CD8-positive, alpha-beta memory T cell (primary cell): ENCODE data around the gene F10. TPM values are rescaled to one million over a fixed set of nuclear protein-coding genes. Genes with fewer than 3 reads are reported as not detected.
"Not testable (repeated sequence)": the region's sequence is repeated elsewhere in the genome, so short reads cannot be mapped to it uniquely, and the experiment has no call there.

Source experiments
- CTCF ChIA-PET: fragments of 350-600 bp; sonication (Branson Sonifier 250); formaldehyde crosslinking; loops from one replicate; lab custom pipeline; 2021; ENCODE audit warnings: antibody characterized with exemption; lab: Charles Lee
- POLR2A ChIA-PET: fragments of 350-600 bp; sonication (Branson Sonifier 250); formaldehyde crosslinking; loops from one replicate; lab custom pipeline; 2021; ENCODE audit warnings: antibody characterized with exemption; lab: Charles Lee
- DNase-seq, 5 donors: peaks; one replicate each; pipeline versions ENCODE4 v3.0.0 to v3.0.0-alpha.2; 2020 to 2022; ENCODE audit warnings: mixed read lengths in 1 of 5
- H3K27ac ChIP-seq: one replicate; pipeline ENCODE4 v1.7.0; 2013; ENCODE audit warnings: low read depth, mild to moderate bottlenecking, low read length, moderate library complexity
- H3K27me3 ChIP-seq: 2 replicates; pipeline ENCODE4 v1.7.0; 2013; ENCODE audit warnings: low read length, mild to moderate bottlenecking; ENCODE audit not compliant: insufficient read depth, poor library complexity, severe bottlenecking
- H3K36me3 ChIP-seq: 2 replicates; pipeline ENCODE4 v1.7.0; 2013; ENCODE audit warnings: mild to moderate bottlenecking, low read length, moderate library complexity; ENCODE audit not compliant: insufficient read depth
- H3K4me1 ChIP-seq: 2 replicates; pipeline ENCODE4 v1.7.0; 2013; ENCODE audit warnings: mild to moderate bottlenecking, low read length, moderate library complexity; ENCODE audit not compliant: insufficient read depth
- H3K4me3 ChIP-seq: 2 replicates; pipeline ENCODE4 v1.7.0; 2013; ENCODE audit warnings: mild to moderate bottlenecking, low read length
- H3K9me3 ChIP-seq: 2 replicates; pipeline ENCODE4 v1.7.0; 2013; ENCODE audit warnings: mild to moderate bottlenecking, low read length
- H3K27ac Mint-ChIP-seq, 8 donors: one replicate each; pipeline ENCODE4 v1.8.0; 2020 to 2021; ENCODE audit warnings: mixed read lengths in 8 of 8, mild to moderate bottlenecking in 6 of 8, inconsistent platforms in 3 of 8, moderate library complexity in 3 of 8
- H3K27me3 Mint-ChIP-seq, 2 donors: one replicate each; pipeline ENCODE4 v1.8.0; 2020 to 2021; ENCODE audit warnings: mixed read lengths in 2 of 2, mild to moderate bottlenecking in 1 of 2, moderate library complexity in 1 of 2
- H3K36me3 Mint-ChIP-seq, 3 donors: one replicate each; pipeline ENCODE4 v1.8.0; 2020 to 2021; ENCODE audit warnings: mixed read lengths in 3 of 3, inconsistent platforms in 1 of 3, mild to moderate bottlenecking in 1 of 3
- H3K4me1 Mint-ChIP-seq, 3 donors: one replicate each; pipeline ENCODE4 v1.8.0; 2020 to 2021; ENCODE audit warnings: mixed read lengths in 3 of 3, inconsistent platforms in 1 of 3, mild to moderate bottlenecking in 1 of 3
- H3K4me3 Mint-ChIP-seq, 7 donors: one replicate each; pipeline ENCODE4 v1.8.0; 2020 to 2021; ENCODE audit warnings: mixed read lengths in 7 of 7, mild to moderate bottlenecking in 6 of 7, moderate library complexity in 4 of 7, inconsistent platforms in 2 of 7
- H3K9me3 Mint-ChIP-seq, 5 donors: one replicate each; pipeline ENCODE4 v1.8.0; 2020 to 2022; ENCODE audit warnings: mixed read lengths in 5 of 5, mild to moderate bottlenecking in 3 of 5, moderate library complexity in 2 of 5, inconsistent platforms in 1 of 5
- polyA plus RNA-seq: library from polyadenylated mRNA; unstranded; fragments of 300-500 nt; fragmentation: Illumina TruSeq; gene quantifications from one replicate; pipeline ENCODE4 v1.2.3, GENCODE V29; 2021
- total RNA-seq, 2 experiments: library from RNA; stranded (reverse); gene quantifications; one replicate each; pipeline ENCODE4 v1.2.3, GENCODE V29; 2021

F10 gene
- total and polyA plus RNA-seq, 3 experiments from 2014 or later = not detected

- CTCF ChIA-PET = no interaction called here
- Histone ChIP-seq H3K27ac (no peak overlapping the region), H3K9me3 (no peaks in the 10 kb centered on the region), H3K4me1 (no peaks in the 10 kb centered on the region), H3K4me3 (no peak overlapping the region), H3K36me3 (no peaks in the 10 kb centered on the region), H3K27me3 (no peaks in the 10 kb centered on the region)
- Mint-ChIP-seq H3K27me3 (no peaks in the 10 kb centered on the region), H3K4me3 (no peak overlapping the region), H3K4me1 (no peaks in the 10 kb centered on the region), H3K9me3 (no peaks in the 10 kb centered on the region), H3K27ac (no peak overlapping the region), H3K36me3 (peaks cover under 1 to 34% (median 8%) of the 10 kb centered on the region in 3 donors)
- POLR2A ChIA-PET = no interaction called here
- DNase-seq = peak in 1 of 5 donors; percentile 38
Observed at GRCh38 chr13:113077953-113078901, 44.4 kb upstream of the F10 start.

- no peaks in the 10 kb centered on the region for H3K9me3 Mint-ChIP-seq
- ChIA-PET CTCF (no interaction called here), POLR2A (no interaction called here)
- no peak overlapping the region for H3K27ac ChIP-seq
- no peak overlapping the region for H3K4me3 ChIP-seq
- no peaks in the 10 kb centered on the region for H3K36me3 ChIP-seq
- no peak overlapping the region for H3K4me3 Mint-ChIP-seq
- H3K27me3 ChIP-seq = no peaks in the 10 kb centered on the region
- H3K4me1 Mint-ChIP-seq = no peaks in the 10 kb centered on the region
- peak overlapping the region in 2 of 8 donors; percentile 9 to 12 for H3K27ac Mint-ChIP-seq
- no peaks in the 10 kb centered on the region for H3K27me3 Mint-ChIP-seq
- H3K36me3 Mint-ChIP-seq = peaks cover 0 to 31% (median 4%) of the 10 kb centered on the region in 3 donors
- H3K4me1 ChIP-seq = no peaks in the 10 kb centered on the region
- no peaks in the 10 kb centered on the region for H3K9me3 ChIP-seq
- DNase-seq = peak in 1 of 5 donors; percentile 30
Observed at GRCh38 chr13:113078902-113079780, 43.5 kb upstream of the F10 start.

- CTCF ChIA-PET, H3K4me3 Mint-ChIP-seq, H3K27me3 Mint-ChIP-seq, H3K27ac Mint-ChIP-seq, H3K27me3 ChIP-seq, POLR2A ChIA-PET, H3K27ac ChIP-seq, H3K4me3 ChIP-seq, DNase-seq, H3K9me3 ChIP-seq, H3K4me1 Mint-ChIP-seq, H3K36me3 ChIP-seq, H3K9me3 Mint-ChIP-seq, H3K4me1 ChIP-seq: not testable (repeated sequence)
- H3K36me3 Mint-ChIP-seq = peaks cover 0 to 27% (median 4%) of the 10 kb centered on the region in 3 donors
Observed at GRCh38 chr13:113079781-113080080, 42.9 kb upstream of the F10 start.

- no peaks in the 10 kb centered on the region for H3K36me3 ChIP-seq
- H3K4me1 ChIP-seq = no peaks in the 10 kb centered on the region
- no peaks in the 10 kb centered on the region for H3K9me3 ChIP-seq
- Mint-ChIP-seq H3K9me3 (no peaks in the 10 kb centered on the region), H3K27ac (no peak overlapping the region), H3K4me1 (no peaks in the 10 kb centered on the region), H3K27me3 (no peaks in the 10 kb centered on the region), H3K4me3 (no peak overlapping the region), H3K36me3 (peaks cover 0 to 20% (median 2%) of the 10 kb centered on the region in 3 donors)
- H3K27ac ChIP-seq = no peak overlapping the region
- POLR2A ChIA-PET = no interaction called here
- CTCF ChIA-PET = no interaction called here
- H3K27me3 ChIP-seq = no peaks in the 10 kb centered on the region
- no peak overlapping the region for H3K4me3 ChIP-seq
- peak in 1 of 5 donors; percentile 30 for DNase-seq
Observed at GRCh38 chr13:113080361-113080831, 42.2 kb upstream of the F10 start.

- Histone ChIP-seq H3K9me3 (no peaks in the 10 kb centered on the region), H3K27me3 (no peaks in the 10 kb centered on the region), H3K4me3 (no peak overlapping the region), H3K36me3 (no peaks in the 10 kb centered on the region), H3K4me1 (no peaks in the 10 kb centered on the region), H3K27ac (no peak overlapping the region)
- H3K9me3 Mint-ChIP-seq = no peaks in the 10 kb centered on the region
- H3K27me3 Mint-ChIP-seq = no peaks in the 10 kb centered on the region
- ChIA-PET POLR2A (no interaction called here), CTCF (no interaction called here)
- peak in 1 of 5 donors; percentile 40 for DNase-seq
- peaks cover 0 to 15% (median 0%) of the 10 kb centered on the region in 3 donors for H3K36me3 Mint-ChIP-seq
- no peak overlapping the region for H3K4me3 Mint-ChIP-seq
- H3K4me1 Mint-ChIP-seq = no peaks in the 10 kb centered on the region
- no peak overlapping the region for H3K27ac Mint-ChIP-seq
Observed at GRCh38 chr13:113080901-113081521, 41.6 kb upstream of the F10 start.

GRCh38 chr13:113082198-113083021, 40.2 kb upstream of the F10 start:
- H3K27me3 Mint-ChIP-seq = no peaks in the 10 kb centered on the region
- Histone ChIP-seq H3K9me3 (no peaks in the 10 kb centered on the region), H3K4me3 (no peak overlapping the region), H3K36me3 (no peaks in the 10 kb centered on the region), H3K27ac (no peak overlapping the region), H3K4me1 (no peaks in the 10 kb centered on the region), H3K27me3 (no peaks in the 10 kb centered on the region)
- H3K9me3 Mint-ChIP-seq = no peaks in the 10 kb centered on the region
- no peak overlapping the region for H3K27ac Mint-ChIP-seq
- no peak overlapping the region for H3K4me3 Mint-ChIP-seq
- peaks cover 0 to 17% (median 0%) of the 10 kb centered on the region in 3 donors for H3K36me3 Mint-ChIP-seq
- CTCF ChIA-PET = no interaction called here
- POLR2A ChIA-PET = no interaction called here
- no peaks in the 10 kb centered on the region for H3K4me1 Mint-ChIP-seq
- peak in 1 of 5 donors; percentile 41 for DNase-seq

- no peak overlapping the region for H3K27ac Mint-ChIP-seq
- no peaks in the 10 kb centered on the region for H3K27me3 ChIP-seq
- H3K9me3 Mint-ChIP-seq = no peaks in the 10 kb centered on the region
- H3K4me3 Mint-ChIP-seq = no peak overlapping the region
- no peaks in the 10 kb centered on the region for H3K36me3 ChIP-seq
- ChIA-PET CTCF (no interaction called here), POLR2A (no interaction called here)
- H3K4me3 ChIP-seq = no peak overlapping the region
- peaks cover 0 to 19% (median 2%) of the 10 kb centered on the region in 3 donors for H3K36me3 Mint-ChIP-seq
- peak in 1 of 5 donors; percentile 13 for DNase-seq
- no peaks in the 10 kb centered on the region for H3K4me1 ChIP-seq
- H3K9me3 ChIP-seq = no peaks in the 10 kb centered on the region
- no peak overlapping the region for H3K27ac ChIP-seq
- no peaks in the 10 kb centered on the region for H3K4me1 Mint-ChIP-seq
- no peaks in the 10 kb centered on the region for H3K27me3 Mint-ChIP-seq
Observed at GRCh38 chr13:113083022-113083373, 39.6 kb upstream of the F10 start.
